Activated T-cell treated with anti-CD3 and anti-CD28 coated beads for 48 hours (primary cell): ENCODE data around the gene DCC.
"Not testable (repeated sequence)": the region's sequence is repeated elsewhere in the genome, so short reads cannot be mapped to it uniquely, and the experiment has no call there.

ENCODE experiments used
- DNase-seq: peaks from one replicate; pipeline ENCODE4 v3.0.0-alpha.2; 2020; ENCODE audit warnings: low read depth

Gene DCC

GRCh38 chr18:52352920-52353319 lies 12.9 kb downstream of the DCC start:
- no peak for DNase-seq

- no peak for DNase-seq
Measured at GRCh38 chr18:52353589-52353988, 13.6 kb downstream of the DCC start.

- no peak for DNase-seq
Measured at GRCh38 chr18:52363861-52364260, 23.9 kb downstream of the DCC start.

- DNase-seq = not testable (repeated sequence)
Measured at GRCh38 chr18:52366851-52367250, 26.9 kb downstream of the DCC start.

GRCh38 chr18:52367953-52368742 lies 28.2 kb downstream of the DCC start:
- DNase-seq = no peak

GRCh38 chr18:52370841-52371240 lies 30.8 kb downstream of the DCC start:
- no peak for DNase-seq

- no peak for DNase-seq
Measured at GRCh38 chr18:52376104-52376503, 36.1 kb downstream of the DCC start.

GRCh38 chr18:52377094-52377493 lies 37.1 kb downstream of the DCC start:
- no peak for DNase-seq

GRCh38 chr18:52386306-52386705 lies 46.3 kb downstream of the DCC start:
- no peak for DNase-seq

- DNase-seq = no peak
Measured at GRCh38 chr18:52387175-52387574, 47.2 kb downstream of the DCC start.

GRCh38 chr18:52391810-52392559 lies 52.0 kb downstream of the DCC start:
- DNase-seq = no peak

- DNase-seq = no peak
Measured at GRCh38 chr18:52394602-52395001, 54.6 kb downstream of the DCC start.

GRCh38 chr18:52395146-52395852 lies 55.3 kb downstream of the DCC start:
- no peak for DNase-seq

- no peak for DNase-seq
Measured at GRCh38 chr18:52401236-52401635, 61.2 kb downstream of the DCC start.

- no peak for DNase-seq
Measured at GRCh38 chr18:52402814-52403213, 62.8 kb downstream of the DCC start.

GRCh38 chr18:52403291-52404021 lies 63.5 kb downstream of the DCC start:
- no peak for DNase-seq

GRCh38 chr18:52408800-52409302 lies 68.9 kb downstream of the DCC start:
- no peak for DNase-seq

GRCh38 chr18:52409727-52410126 lies 69.7 kb downstream of the DCC start:
- DNase-seq = no peak

GRCh38 chr18:52415131-52415530 lies 75.1 kb downstream of the DCC start:
- no peak for DNase-seq

GRCh38 chr18:52422985-52423601 lies 83.1 kb downstream of the DCC start:
- no peak for DNase-seq

- DNase-seq = no peak
Measured at GRCh38 chr18:52426041-52426440, 86.0 kb downstream of the DCC start.

GRCh38 chr18:52426462-52426861 lies 86.5 kb downstream of the DCC start:
- no peak for DNase-seq
